Left ventricle myocardium inferior (tissue), 1 donor: ENCODE measurements around the gene PNKP. TPM values are rescaled to one million over a fixed set of nuclear protein-coding genes. Genes with fewer than 3 reads are reported as not detected.

Experiments
- DNase-seq: peaks from one replicate; pipeline ENCODE4 v3.0.0-alpha.2; 2020
- H3K27ac ChIP-seq: fragments of 200-600 bp; replicated peaks from 2 replicates; pipeline ENCODE4 v1.8.0; 2021
- H3K27me3 ChIP-seq: fragments of 200-600 bp; 2 replicates; pipeline ENCODE4 v1.8.0; 2021; ENCODE audit warnings: low read depth
- H3K36me3 ChIP-seq: fragments of 200-600 bp; 2 replicates; pipeline ENCODE4 v1.8.0; 2021
- H3K4me1 ChIP-seq: fragments of 200-600 bp; 2 replicates; pipeline ENCODE4 v1.8.0; 2021
- H3K4me3 ChIP-seq: fragments of 200-600 bp; 2 replicates; pipeline ENCODE4 v1.8.0; 2021; ENCODE audit warnings: mild to moderate bottlenecking, moderate library complexity
- H3K9me3 ChIP-seq: fragments of 200-600 bp; replicated peaks from 2 replicates; pipeline ENCODE4 v1.8.0; 2021
- CTCF ChIP-seq: fragments of 200-600 bp; IDR thresholded peaks from 2 replicates; pipeline ENCODE4 v1.8.0; 2021; ENCODE audit warnings: antibody characterized with exemption, mild to moderate bottlenecking, borderline replicate concordance
- intact Hi-C: fragments of 100-400 bp; cut with micrococcal nuclease; formaldehyde crosslinking; loops from one replicate; pipeline ENCODE4 v1.11.0; 2022
- total RNA-seq: library from RNA; stranded (reverse); fragmentation: NEBNext Ultra II Directional; extraction: Animal tissue kit (Norgen Biotek cat#: 25700); gene quantifications from one replicate; pipeline ENCODE4 v1.2.1, GENCODE V29; 2021
- donor health status: DM: no; HTN: yes; CAD: no; lungs with severe emphysema.

Gene PNKP
- total RNA-seq, 1 donor from 2014 or later = 45.1 TPM

GRCh38 chr19:49879243-49879963, 12.0 kb upstream of the PNKP start:
- H3K27me3 ChIP-seq = no peaks in the 10 kb centered on the region
- peaks cover 42% of the 10 kb centered on the region for H3K4me1 ChIP-seq
- intact Hi-C loops = no loop called here
- H3K27ac ChIP-seq = no peak overlapping the region
- peaks cover 60% of the 10 kb centered on the region for H3K36me3 ChIP-seq
- DNase-seq = no peak
- no peaks in the 10 kb centered on the region for H3K9me3 ChIP-seq
- H3K4me3 ChIP-seq = no peak overlapping the region
- TF ChIP-seq CTCF = no peak

GRCh38 chr19:49878744-49879070, 11.3 kb upstream of the PNKP start:
- no peak for TF ChIP-seq CTCF
- Histone ChIP-seq H3K27me3 (no peaks in the 10 kb centered on the region), H3K4me1 (peaks cover 47% of the 10 kb centered on the region), H3K9me3 (no peaks in the 10 kb centered on the region), H3K36me3 (peaks cover 53% of the 10 kb centered on the region), H3K27ac (peak overlapping the region; percentile 99), H3K4me3 (peak overlapping the region; percentile 94)
- intact Hi-C loops = no loop called here
- DNase-seq = no peak

- TF ChIP-seq CTCF = no peak
- H3K4me1 ChIP-seq = peaks cover 47% of the 10 kb centered on the region
- H3K27ac ChIP-seq = peak overlapping the region; percentile 99
- intact Hi-C loops = no loop called here
- peak; percentile 99 for DNase-seq
- no peaks in the 10 kb centered on the region for H3K9me3 ChIP-seq
- no peaks in the 10 kb centered on the region for H3K27me3 ChIP-seq
- H3K4me3 ChIP-seq = peak overlapping the region; percentile 94
- H3K36me3 ChIP-seq = peaks cover 47% of the 10 kb centered on the region
Measured at GRCh38 chr19:49877879-49878743, 10.7 kb upstream of the PNKP start.

- Histone ChIP-seq H3K27ac (peak within 1 kb of the TSS; percentile 99), H3K9me3 (no peaks in the 10 kb centered on the region), H3K4me1 (peaks cover 47% of the 10 kb centered on the region), H3K4me3 (peak within 1 kb of the TSS; percentile 94), H3K36me3 (peaks cover 39% of the 10 kb centered on the region), H3K27me3 (no peaks in the 10 kb centered on the region)
- intact Hi-C loops = no loop called here
- peak; percentile 99 for DNase-seq
- no peak for TF ChIP-seq CTCF
Measured at GRCh38 chr19:49877020-49877878, 9.9 kb upstream of the PNKP start, which contains the start of the genes AKT1S1 and TBC1D17. Gene AKT1S1, minus strand, starts transcription at chr19:49877355. Its CDS starts 4,060 bp downstream, at chr19:49873295. Gene TBC1D17, plus strand, starts transcription at chr19:49877702. Its CDS starts 22 bp downstream, at chr19:49877724.

GRCh38 chr19:49876422-49877019, 9.1 kb upstream of the PNKP start:
- TF ChIP-seq CTCF = no peak
- Histone ChIP-seq H3K4me3 (peak overlapping the region; percentile 94), H3K27ac (peak overlapping the region; percentile 99), H3K4me1 (peaks cover 44% of the 10 kb centered on the region), H3K9me3 (no peaks in the 10 kb centered on the region), H3K27me3 (no peaks in the 10 kb centered on the region), H3K36me3 (peaks cover 31% of the 10 kb centered on the region)
- intact Hi-C loops = no loop called here
- peak; percentile 97 for DNase-seq
